ENCODE data around the gene CXCL5. TPM values are rescaled to one million over a fixed set of nuclear protein-coding genes. Genes with fewer than 3 reads are reported as not detected.

The CXCL5 gene
- total RNA-seq, 1 donor from 2014 or later: 0.45 TPM

DNA sequence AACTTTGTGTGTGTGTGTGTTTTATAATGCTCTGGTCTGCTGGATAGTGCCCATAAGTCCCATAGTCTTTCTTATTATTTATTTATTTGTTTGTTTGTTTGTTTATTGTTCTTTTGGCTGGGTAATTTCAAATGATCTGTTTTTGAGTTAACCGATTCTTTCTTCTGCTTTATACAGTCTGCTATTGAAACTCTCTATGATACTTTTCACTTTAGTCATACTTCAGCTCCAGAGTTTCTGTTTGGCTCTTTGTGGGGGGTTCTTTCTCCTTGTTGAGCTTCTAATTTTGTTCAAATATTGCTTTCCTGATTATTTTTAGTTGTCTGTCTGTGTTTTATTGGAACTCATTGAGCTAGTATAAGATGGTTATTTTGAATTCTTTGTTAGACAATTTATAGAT lies 30.0 kb upstream of the CXCL5 start:
- Mint-ChIP-seq H3K27me3 (ENCODE audit: low read depth) (peaks cover 11% of the 10 kb centered on the region), H3K4me1 (no peaks in the 10 kb centered on the region), H3K9me3 (peaks cover 17% of the 10 kb centered on the region), H3K36me3 (no peaks in the 10 kb centered on the region), H3K27ac (no peak overlapping the region), H3K4me3 (no peak overlapping the region)
- TF ChIP-seq, protein P1, sequence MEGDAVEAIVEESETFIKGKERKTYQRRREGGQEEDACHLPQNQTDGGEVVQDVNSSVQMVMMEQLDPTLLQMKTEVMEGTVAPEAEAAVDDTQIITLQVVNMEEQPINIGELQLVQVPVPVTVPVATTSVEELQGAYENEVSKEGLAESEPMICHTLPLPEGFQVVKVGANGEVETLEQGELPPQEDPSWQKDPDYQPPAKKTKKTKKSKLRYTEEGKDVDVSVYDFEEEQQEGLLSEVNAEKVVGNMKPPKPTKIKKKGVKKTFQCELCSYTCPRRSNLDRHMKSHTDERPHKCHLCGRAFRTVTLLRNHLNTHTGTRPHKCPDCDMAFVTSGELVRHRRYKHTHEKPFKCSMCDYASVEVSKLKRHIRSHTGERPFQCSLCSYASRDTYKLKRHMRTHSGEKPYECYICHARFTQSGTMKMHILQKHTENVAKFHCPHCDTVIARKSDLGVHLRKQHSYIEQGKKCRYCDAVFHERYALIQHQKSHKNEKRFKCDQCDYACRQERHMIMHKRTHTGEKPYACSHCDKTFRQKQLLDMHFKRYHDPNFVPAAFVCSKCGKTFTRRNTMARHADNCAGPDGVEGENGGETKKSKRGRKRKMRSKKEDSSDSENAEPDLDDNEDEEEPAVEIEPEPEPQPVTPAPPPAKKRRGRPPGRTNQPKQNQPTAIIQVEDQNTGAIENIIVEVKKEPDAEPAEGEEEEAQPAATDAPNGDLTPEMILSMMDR (IDR thresholded peaks at IDR 0.05; ENCODE audit: unreplicated experiment): no peak
- no peak for DNase-seq (ENCODE audit: low spot score in 2 of 2, unreplicated experiment in 2 of 2)

DNA sequence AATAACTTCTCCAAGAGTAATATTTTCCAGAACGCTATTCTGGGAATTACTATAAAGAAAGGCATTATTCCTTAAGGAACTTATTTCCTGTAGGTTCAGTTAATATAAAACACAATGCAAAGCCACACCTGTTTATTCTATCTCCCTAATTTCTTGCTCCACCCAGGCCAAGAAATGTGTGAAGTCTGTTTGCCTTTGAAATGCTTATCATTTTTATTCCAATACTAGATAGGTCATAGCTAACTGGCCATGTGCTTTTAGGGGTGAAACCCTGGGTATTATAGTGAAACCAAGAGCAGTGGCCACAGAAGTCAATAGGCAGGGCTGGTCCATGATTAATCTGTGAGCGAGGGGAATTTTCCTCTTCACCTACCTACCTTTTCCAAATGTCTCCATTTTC lies 25.2 kb upstream of the CXCL5 start:
- TF ChIP-seq, protein P1 (IDR thresholded peaks at IDR 0.05; ENCODE audit: unreplicated experiment): no peak

DNA sequence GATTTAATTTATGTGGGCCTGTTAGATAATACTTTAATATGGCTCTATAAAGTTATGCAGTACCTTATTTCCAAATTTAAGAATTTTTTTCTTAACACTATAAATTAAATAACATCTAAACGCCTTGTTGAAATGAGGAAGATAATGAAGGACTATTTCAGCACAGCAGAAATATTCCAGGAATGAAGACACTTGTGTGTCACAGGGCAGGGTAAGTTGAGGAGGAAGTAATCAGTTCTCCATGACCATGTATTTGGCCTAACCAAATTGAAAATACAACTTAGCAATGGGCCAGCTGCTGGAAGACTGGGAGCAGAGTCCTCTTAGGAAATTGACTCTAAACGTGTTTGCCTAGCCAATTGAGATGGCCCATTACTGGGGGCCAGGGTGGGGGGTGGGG lies 23.1 kb upstream of the CXCL5 start:
- Mint-ChIP-seq H3K4me3 (no peak overlapping the region), H3K36me3 (no peaks in the 10 kb centered on the region), H3K9me3 (peaks cover 12% of the 10 kb centered on the region), H3K27ac (no peak overlapping the region), H3K4me1 (no peaks in the 10 kb centered on the region), H3K27me3 (ENCODE audit: low read depth) (peaks cover 2% of the 10 kb centered on the region)
- no peak for DNase-seq (ENCODE audit: low spot score in 2 of 2, unreplicated experiment in 2 of 2)
- TF ChIP-seq, protein P1 (IDR thresholded peaks at IDR 0.05; ENCODE audit: unreplicated experiment): no peak

More for the DNA sequence above, 25.2 kb upstream of the CXCL5 start:
- Mint-ChIP-seq H3K9me3 (peaks cover 17% of the 10 kb centered on the region), H3K4me3 (no peak overlapping the region), H3K4me1 (no peaks in the 10 kb centered on the region), H3K36me3 (no peaks in the 10 kb centered on the region), H3K27ac (no peak overlapping the region), H3K27me3 (ENCODE audit: low read depth) (no peaks in the 10 kb centered on the region)
- no peak for DNase-seq (ENCODE audit: low spot score in 2 of 2, unreplicated experiment in 2 of 2)

DNA sequence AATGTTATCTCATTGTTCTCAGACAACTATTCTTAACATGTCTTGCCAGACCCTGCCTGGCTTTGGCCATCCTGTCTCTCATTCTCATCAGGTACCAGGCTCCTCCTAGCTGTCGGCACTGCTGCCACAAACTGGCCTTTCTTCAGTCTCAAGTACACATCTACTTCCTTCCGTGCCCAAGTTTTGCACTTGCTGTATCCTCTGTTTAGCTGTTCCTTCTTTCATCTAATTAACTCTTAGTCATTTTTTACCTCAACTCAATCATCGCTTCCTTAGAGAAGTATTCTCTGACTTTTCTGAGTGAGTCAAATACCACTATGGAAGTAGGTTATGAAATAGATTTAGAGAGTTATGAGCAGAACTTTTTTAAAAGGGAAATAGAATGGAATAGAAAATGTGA lies 20.3 kb upstream of the CXCL5 start:
- no peaks in the 10 kb centered on the region for H3K4me1 Mint-ChIP-seq
- no peak overlapping the region for H3K4me3 Mint-ChIP-seq
- DNase-seq (ENCODE audit: low spot score in 2 of 2, unreplicated experiment in 2 of 2): no peak
- H3K27ac Mint-ChIP-seq: no peak overlapping the region
- peaks cover 3% of the 10 kb centered on the region for H3K27me3 Mint-ChIP-seq (ENCODE audit: low read depth)
- H3K9me3 Mint-ChIP-seq: no peaks in the 10 kb centered on the region
- H3K36me3 Mint-ChIP-seq: no peaks in the 10 kb centered on the region
- TF ChIP-seq, protein P1 (IDR thresholded peaks at IDR 0.05; ENCODE audit: unreplicated experiment): no peak

DNA sequence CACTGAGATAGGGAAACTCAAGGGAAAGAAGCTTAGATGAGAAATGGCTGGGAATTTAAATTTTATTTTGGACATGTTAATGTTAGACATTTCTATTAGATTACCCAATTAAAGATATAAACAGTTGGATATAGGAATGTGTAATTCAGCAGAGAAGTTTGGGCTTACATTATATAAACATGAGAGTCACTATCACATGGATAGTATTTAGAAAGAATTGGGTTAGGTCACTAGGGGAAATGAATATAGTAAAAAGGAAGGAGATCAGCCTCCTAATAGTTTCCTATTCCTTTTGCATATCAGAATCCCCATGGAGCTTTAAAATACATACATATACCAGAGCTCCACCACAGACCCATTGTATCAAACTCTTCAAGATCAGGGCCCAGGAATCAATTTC lies 19.6 kb upstream of the CXCL5 start:
- Mint-ChIP-seq H3K4me3 (no peak overlapping the region), H3K27ac (no peak overlapping the region), H3K4me1 (no peaks in the 10 kb centered on the region), H3K27me3 (ENCODE audit: low read depth) (peaks cover 9% of the 10 kb centered on the region), H3K36me3 (no peaks in the 10 kb centered on the region), H3K9me3 (no peaks in the 10 kb centered on the region)
- no peak for DNase-seq (ENCODE audit: low spot score in 2 of 2, unreplicated experiment in 2 of 2)
- TF ChIP-seq, protein P1 (IDR thresholded peaks at IDR 0.05; ENCODE audit: unreplicated experiment): no peak

DNA sequence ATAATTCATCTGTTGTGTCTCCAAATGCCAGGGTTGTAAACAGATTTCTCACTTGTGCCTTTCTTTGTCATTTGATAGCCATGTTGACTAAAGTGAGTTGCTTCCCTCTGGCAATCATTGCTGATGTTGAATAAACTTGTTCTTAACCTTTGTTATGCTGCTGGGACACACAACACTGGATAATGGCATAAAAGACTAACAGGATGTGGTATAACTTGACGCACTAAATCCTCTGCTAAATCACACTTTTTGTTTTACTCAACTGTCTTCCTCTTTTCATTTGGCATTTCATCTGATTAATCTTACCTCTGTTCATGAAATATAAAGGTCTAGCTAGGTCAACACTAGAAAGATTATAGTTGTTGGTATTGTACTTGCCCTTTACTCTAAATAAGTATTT lies 17.6 kb upstream of the CXCL5 start:
- peaks cover 1% of the 10 kb centered on the region for H3K9me3 Mint-ChIP-seq
- H3K36me3 Mint-ChIP-seq: no peaks in the 10 kb centered on the region
- no peaks in the 10 kb centered on the region for H3K4me1 Mint-ChIP-seq
- no peak overlapping the region for H3K4me3 Mint-ChIP-seq
- peaks cover 9% of the 10 kb centered on the region for H3K27me3 Mint-ChIP-seq (ENCODE audit: low read depth)
- DNase-seq (ENCODE audit: low spot score in 2 of 2, unreplicated experiment in 2 of 2): no peak
- TF ChIP-seq, protein P1 (IDR thresholded peaks at IDR 0.05; ENCODE audit: unreplicated experiment): no peak
- H3K27ac Mint-ChIP-seq: no peak overlapping the region

Data from mesothelial cell of epicardium (in vitro differentiated cells).